Activated CD8-positive, alpha-beta memory T cell treated with anti-CD3 and anti-CD28 coated beads for 36 hours (primary cell): ENCODE measurements around the gene APOH. TPM values are rescaled to one million over a fixed set of nuclear protein-coding genes. Genes with fewer than 3 reads are reported as not detected.

Source experiments
- CTCF ChIA-PET: fragments of 350-600 bp; sonication (Branson Sonifier 250); formaldehyde crosslinking; loops from one replicate; lab custom pipeline; 2021; ENCODE audit warnings: antibody characterized with exemption; lab: Charles Lee
- POLR2A ChIA-PET: fragments of 350-600 bp; sonication (Branson Sonifier 250); formaldehyde crosslinking; loops from one replicate; lab custom pipeline; 2021; ENCODE audit warnings: antibody characterized with exemption; lab: Charles Lee
- total RNA-seq, 2 experiments: library from RNA; stranded (reverse); gene quantifications; one replicate each; pipeline ENCODE4 v1.2.3, GENCODE V29; 2021

Gene APOH
- total RNA-seq, 2 experiments from 2014 or later = not detected

GRCh38 chr17:66241839-66242238, 12.6 kb upstream of the APOH start:
- CTCF ChIA-PET = interaction anchor here (0.7 kb wide), 1 partner anchor 785 kb away, joined by 4 read pairs; no protein-coding TSS in a partner anchor
- POLR2A ChIA-PET = no interaction called here

GRCh38 chr17:66240630-66241029, 11.4 kb upstream of the APOH start:
- ChIA-PET CTCF (interaction anchor here (1.2 kb wide), 1 partner anchor 32 kb away, joined by 3 read pairs; no protein-coding TSS in a partner anchor), POLR2A (no interaction called here)

- ChIA-PET CTCF (interaction anchor here (1.2 kb wide), 1 partner anchor 31 kb away, joined by 3 read pairs; no protein-coding TSS in a partner anchor), POLR2A (no interaction called here)
Measured at GRCh38 chr17:66240013-66240412, 10.8 kb upstream of the APOH start.

GRCh38 chr17:66235377-66235994, 6.3 kb upstream of the APOH start:
- CTCF ChIA-PET = interaction anchor here (0.7 kb wide), 2 partner anchors 75 to 399 kb away, joined by 5 read pairs; no protein-coding TSS in a partner anchor
- POLR2A ChIA-PET = no interaction called here

- ChIA-PET CTCF (no interaction called here), POLR2A (no interaction called here)
Measured at GRCh38 chr17:66234611-66235010, 5.4 kb upstream of the APOH start.

- ChIA-PET CTCF (no interaction called here), POLR2A (no interaction called here)
Measured at GRCh38 chr17:66233023-66233753, 4.0 kb upstream of the APOH start.

- ChIA-PET CTCF (no interaction called here), POLR2A (no interaction called here)
Measured at GRCh38 chr17:66230922-66231591, 1.8 kb upstream of the APOH start.

GRCh38 chr17:66229783-66230538, 746 bp upstream of the APOH start:
- CTCF ChIA-PET = no interaction called here

GRCh38 chr17:66227212-66228045, 1.8 kb downstream of the APOH start:
- ChIA-PET POLR2A (no interaction called here), CTCF (no interaction called here)

More at GRCh38 chr17:66229783-66230538, 746 bp upstream of the APOH start:
- POLR2A ChIA-PET = no interaction called here

GRCh38 chr17:66222798-66223350, 6.3 kb downstream of the APOH start:
- POLR2A ChIA-PET = no interaction called here

GRCh38 chr17:66221755-66222530, 7.3 kb downstream of the APOH start:
- CTCF ChIA-PET = interaction anchor here (0.6 to 0.7 kb wide), 2 partner anchors 50 to 855 kb away, joined by 3 to 6 read pairs; no protein-coding TSS in a partner anchor

More at GRCh38 chr17:66222798-66223350, 6.3 kb downstream of the APOH start:
- CTCF ChIA-PET = interaction anchor here (0.6 to 0.7 kb wide), 2 partner anchors 49 to 854 kb away, joined by 3 to 6 read pairs; no protein-coding TSS in a partner anchor

GRCh38 chr17:66221343-66221742, 7.9 kb downstream of the APOH start:
- ChIA-PET POLR2A (no interaction called here), CTCF (no interaction called here)

More at GRCh38 chr17:66221755-66222530, 7.3 kb downstream of the APOH start:
- POLR2A ChIA-PET = no interaction called here

GRCh38 chr17:66220079-66220835, 9.0 kb downstream of the APOH start:
- ChIA-PET POLR2A (no interaction called here), CTCF (no interaction called here)

GRCh38 chr17:66215529-66215911, 13.7 kb downstream of the APOH start:
- ChIA-PET POLR2A (no interaction called here), CTCF (no interaction called here)

GRCh38 chr17:66214884-66215528, 14.2 kb downstream of the APOH start:
- ChIA-PET CTCF (no interaction called here), POLR2A (no interaction called here)

GRCh38 chr17:66211047-66211810, 18.0 kb downstream of the APOH start:
- ChIA-PET POLR2A (no interaction called here), CTCF (no interaction called here)
